Chondrocyte (in vitro differentiated cells): ENCODE data around the gene COMMD4. TPM values are rescaled to one million over a fixed set of nuclear protein-coding genes. Genes with fewer than 3 reads are reported as not detected.
A peak's percentile ranks its signal among the peaks of the same experiment; 100 is the strongest.
"Not testable (repeated sequence)": the region's sequence is repeated elsewhere in the genome, so short reads cannot be mapped to it uniquely, and the experiment has no call there.

ENCODE experiments used
- DNase-seq: peaks from one replicate; pipeline ENCODE4 v3.0.0; 2021; ENCODE audit warnings: mixed read lengths, low spot score
- H3K27ac Mint-ChIP-seq: one replicate; pipeline ENCODE4 v1.8.0; 2021; ENCODE audit warnings: mild to moderate bottlenecking, moderate library complexity, mixed read lengths; ENCODE audit not compliant: unreplicated experiment
- H3K27me3 Mint-ChIP-seq: 2 replicates; pipeline ENCODE4 v1.8.0; 2021; ENCODE audit warnings: low read depth, mixed read lengths
- H3K36me3 Mint-ChIP-seq: 2 replicates; pipeline ENCODE4 v1.8.0; 2021; ENCODE audit warnings: low read depth, mixed read lengths
- H3K4me1 Mint-ChIP-seq: 2 replicates; pipeline ENCODE4 v1.8.0; 2021; ENCODE audit warnings: low read depth, mild to moderate bottlenecking, mixed read lengths
- H3K4me3 Mint-ChIP-seq: one replicate; pipeline ENCODE4 v1.8.0; 2021; ENCODE audit warnings: mild to moderate bottlenecking, moderate library complexity, mixed read lengths; ENCODE audit not compliant: unreplicated experiment
- H3K9me3 Mint-ChIP-seq: 2 replicates; pipeline ENCODE4 v1.8.0; 2021; ENCODE audit warnings: low read depth, mixed read lengths
- total RNA-seq: library from RNA; stranded (reverse); gene quantifications from 3 replicates; pipeline ENCODE4 v1.2.1, GENCODE V29; 2021
- TF ChIP-seq, protein P1 (sequence below): fragments of 200-600 bp; sonication (generic); IDR thresholded peaks from 2 replicates; pipeline ENCODE4 v1.5.0; 2021; ENCODE audit warnings: antibody characterized with exemption, mild to moderate bottlenecking, moderate library complexity

Gene COMMD4
- total RNA-seq, 1 donor from 2014 or later = 69.8 TPM

DNA sequence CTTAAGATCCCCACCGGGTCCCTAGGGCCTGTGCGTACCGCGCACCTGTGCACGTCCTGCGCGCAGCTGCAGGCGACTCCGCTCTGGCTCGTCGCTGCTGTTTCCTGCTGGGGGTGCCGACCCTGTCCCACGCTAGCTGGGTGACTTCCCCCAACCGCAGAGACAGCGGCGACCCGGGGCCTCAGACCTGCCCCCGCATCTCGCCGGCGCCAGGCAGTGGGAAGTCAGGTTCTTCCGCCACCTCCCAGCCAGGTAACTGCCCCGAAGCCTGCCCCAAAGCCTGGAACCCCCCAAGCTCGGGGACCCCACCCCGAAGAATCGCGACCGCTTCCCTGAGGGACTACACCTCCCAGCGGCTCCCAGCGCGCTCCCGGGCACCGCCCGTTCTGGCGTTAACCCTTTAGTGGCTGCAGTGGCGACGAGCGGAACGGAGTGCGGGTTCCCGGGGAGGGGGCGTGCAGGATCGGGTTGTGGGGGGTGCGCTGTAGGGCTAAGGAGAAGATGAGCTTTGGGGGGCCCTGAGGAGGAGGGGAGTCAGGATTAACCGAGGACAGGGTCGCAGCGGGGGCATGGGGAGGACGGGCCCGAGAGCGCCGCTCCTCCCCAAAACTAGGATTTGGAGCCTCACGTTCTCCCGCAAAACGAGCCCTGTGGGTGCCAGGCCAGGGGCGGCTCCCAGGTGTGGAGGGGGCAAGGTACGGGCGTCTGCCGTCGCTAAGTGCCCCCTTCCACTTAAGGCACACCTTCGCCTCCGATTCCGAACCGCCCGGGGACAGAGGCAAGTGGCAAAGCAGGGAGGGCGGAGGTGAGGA is 11.6 kb downstream of the COMMD4 start:
- TF ChIP-seq, protein P1, sequence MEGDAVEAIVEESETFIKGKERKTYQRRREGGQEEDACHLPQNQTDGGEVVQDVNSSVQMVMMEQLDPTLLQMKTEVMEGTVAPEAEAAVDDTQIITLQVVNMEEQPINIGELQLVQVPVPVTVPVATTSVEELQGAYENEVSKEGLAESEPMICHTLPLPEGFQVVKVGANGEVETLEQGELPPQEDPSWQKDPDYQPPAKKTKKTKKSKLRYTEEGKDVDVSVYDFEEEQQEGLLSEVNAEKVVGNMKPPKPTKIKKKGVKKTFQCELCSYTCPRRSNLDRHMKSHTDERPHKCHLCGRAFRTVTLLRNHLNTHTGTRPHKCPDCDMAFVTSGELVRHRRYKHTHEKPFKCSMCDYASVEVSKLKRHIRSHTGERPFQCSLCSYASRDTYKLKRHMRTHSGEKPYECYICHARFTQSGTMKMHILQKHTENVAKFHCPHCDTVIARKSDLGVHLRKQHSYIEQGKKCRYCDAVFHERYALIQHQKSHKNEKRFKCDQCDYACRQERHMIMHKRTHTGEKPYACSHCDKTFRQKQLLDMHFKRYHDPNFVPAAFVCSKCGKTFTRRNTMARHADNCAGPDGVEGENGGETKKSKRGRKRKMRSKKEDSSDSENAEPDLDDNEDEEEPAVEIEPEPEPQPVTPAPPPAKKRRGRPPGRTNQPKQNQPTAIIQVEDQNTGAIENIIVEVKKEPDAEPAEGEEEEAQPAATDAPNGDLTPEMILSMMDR = peak; percentile 10
- Mint-ChIP-seq H3K27ac (no peak overlapping the region), H3K27me3 (no peaks in the 10 kb centered on the region), H3K36me3 (no peaks in the 10 kb centered on the region), H3K9me3 (no peaks in the 10 kb centered on the region), H3K4me1 (peaks cover 12% of the 10 kb centered on the region), H3K4me3 (peak overlapping the region; percentile 82)
- no peak for DNase-seq

DNA sequence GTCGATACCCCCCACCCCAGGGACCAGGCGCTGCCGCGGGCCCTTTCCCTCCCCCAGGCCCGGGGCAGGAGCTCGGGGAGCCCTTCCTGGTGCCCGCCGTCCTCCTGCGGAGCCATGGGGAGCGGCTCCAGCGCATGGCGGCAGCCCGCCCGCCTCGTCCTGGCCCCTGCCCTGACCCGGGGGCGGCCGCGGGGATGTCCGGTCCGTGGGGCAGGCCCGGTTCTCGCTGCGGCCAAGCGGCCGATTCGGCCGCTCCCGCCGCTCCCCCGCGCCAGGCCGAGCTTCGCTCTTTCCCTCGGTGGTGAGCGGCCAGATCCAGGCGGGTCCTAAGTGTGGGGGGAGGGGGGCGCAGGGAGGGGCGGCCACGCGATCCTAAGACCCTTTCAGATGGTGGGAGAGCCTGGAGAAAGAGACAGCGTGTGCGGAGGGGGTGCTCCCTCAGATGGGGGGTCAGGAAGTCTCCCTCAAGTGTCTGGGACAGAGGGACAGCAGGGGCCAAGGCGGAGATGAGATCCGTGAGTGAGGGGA is 12.2 kb downstream of the COMMD4 start:
- H3K27ac Mint-ChIP-seq = no peak overlapping the region
- H3K9me3 Mint-ChIP-seq = no peaks in the 10 kb centered on the region
- TF ChIP-seq, protein P1 = no peak
- no peak for DNase-seq
- no peaks in the 10 kb centered on the region for H3K27me3 Mint-ChIP-seq
- H3K4me3 Mint-ChIP-seq = peak overlapping the region; percentile 82
- peaks cover 12% of the 10 kb centered on the region for H3K4me1 Mint-ChIP-seq
- no peaks in the 10 kb centered on the region for H3K36me3 Mint-ChIP-seq

DNA sequence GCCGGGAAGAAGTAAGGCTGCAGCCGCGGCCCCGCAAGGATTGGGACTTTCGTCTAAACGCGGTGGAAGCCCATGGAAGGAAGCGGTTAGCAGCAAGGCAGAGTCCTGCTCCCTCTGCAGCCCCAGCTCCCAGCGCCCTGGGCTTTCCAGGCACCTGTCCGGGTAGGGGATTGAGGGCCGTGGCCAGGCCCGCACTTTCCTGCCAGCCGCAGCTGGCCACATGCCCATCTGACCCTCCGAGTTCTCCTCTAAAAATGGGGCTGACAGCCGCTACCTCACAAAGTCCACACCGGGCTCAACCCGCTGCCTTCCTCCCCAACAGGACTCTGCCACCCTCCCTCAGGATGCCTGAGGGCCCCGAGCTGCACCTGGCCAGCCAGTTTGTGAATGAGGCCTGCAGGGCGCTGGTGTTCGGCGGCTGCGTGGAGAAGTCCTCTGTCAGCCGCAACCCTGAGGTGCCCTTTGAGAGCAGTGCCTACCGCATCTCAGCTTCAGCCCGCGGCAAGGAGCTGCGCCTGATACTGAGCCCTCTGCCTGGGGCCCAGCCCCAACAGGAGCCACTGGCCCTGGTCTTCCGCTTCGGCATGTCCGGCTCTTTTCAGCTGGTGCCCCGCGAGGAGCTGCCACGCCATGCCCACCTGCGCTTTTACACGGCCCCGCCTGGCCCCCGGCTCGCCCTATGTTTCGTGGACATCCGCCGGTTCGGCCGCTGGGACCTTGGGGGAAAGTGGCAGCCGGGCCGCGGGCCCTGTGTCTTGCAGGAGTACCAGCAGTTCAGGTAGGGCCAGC is 12.9 kb downstream of the COMMD4 start:
- Mint-ChIP-seq H3K27ac (no peak overlapping the region), H3K4me3 (peak overlapping the region; percentile 79), H3K4me1 (peaks cover 12% of the 10 kb centered on the region), H3K27me3 (no peaks in the 10 kb centered on the region), H3K9me3 (no peaks in the 10 kb centered on the region), H3K36me3 (no peaks in the 10 kb centered on the region)
- no peak for DNase-seq
- TF ChIP-seq, protein P1 = no peak

DNA sequence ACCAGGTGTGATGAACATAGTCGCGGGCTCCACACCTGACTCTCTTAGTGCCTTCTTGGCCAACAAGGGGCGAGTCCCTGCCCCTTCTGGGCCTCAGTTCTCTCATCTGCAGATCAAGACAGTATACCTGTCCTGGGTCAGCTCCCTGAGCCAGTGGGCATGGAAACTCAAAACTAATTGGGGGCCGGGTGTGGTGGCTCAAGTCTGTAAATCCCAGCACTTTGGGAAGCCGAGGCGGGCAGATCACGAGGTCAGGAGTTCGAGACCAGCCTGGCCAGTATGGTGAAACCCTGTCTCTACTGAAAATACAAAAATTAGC is 13.4 kb downstream of the COMMD4 start:
- H3K27ac Mint-ChIP-seq, H3K36me3 Mint-ChIP-seq, H3K4me3 Mint-ChIP-seq, H3K27me3 Mint-ChIP-seq, DNase-seq, H3K9me3 Mint-ChIP-seq: not testable (repeated sequence)
- peaks cover 12% of the 10 kb centered on the region for H3K4me1 Mint-ChIP-seq

DNA sequence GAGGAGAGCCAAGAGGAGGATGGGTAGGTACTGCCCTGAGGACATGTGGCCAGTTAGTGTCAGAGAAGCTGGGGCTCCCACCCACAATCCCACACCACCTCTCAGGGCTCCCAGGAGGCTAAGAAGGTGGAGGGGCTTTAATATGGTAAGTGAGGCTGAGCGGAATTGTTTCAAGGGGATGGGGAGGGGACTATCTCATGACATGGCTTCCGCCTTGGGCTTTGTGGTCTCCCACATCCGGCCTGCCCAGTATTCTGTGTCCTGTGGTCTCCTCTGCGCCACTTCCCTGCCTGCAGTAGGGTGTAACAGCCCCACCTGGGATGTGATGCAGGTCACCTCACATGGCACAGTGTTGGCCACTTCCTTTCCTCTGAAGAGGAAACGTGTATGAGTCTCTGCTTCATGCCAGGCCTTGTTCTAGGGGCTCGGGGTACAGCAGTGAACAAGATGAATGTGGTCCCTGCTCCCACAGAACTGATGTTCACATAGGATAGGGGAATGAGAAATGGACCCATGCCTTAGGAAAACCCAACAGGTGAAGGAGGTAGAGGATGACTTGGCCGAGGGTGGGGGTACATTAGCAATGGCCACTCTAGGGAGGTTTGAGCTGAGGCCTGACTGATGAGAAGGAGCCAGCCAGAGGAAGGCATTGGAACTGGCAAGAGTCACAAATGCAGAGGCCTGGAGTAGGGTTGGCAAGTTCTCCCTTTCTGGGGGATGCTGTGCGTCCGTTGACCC is 14.2 kb downstream of the COMMD4 start:
- DNase-seq = peak; percentile 26
- H3K36me3 Mint-ChIP-seq = no peaks in the 10 kb centered on the region
- H3K9me3 Mint-ChIP-seq = no peaks in the 10 kb centered on the region
- H3K27me3 Mint-ChIP-seq = no peaks in the 10 kb centered on the region
- H3K4me3 Mint-ChIP-seq = no peak overlapping the region
- peaks cover 12% of the 10 kb centered on the region for H3K4me1 Mint-ChIP-seq
- no peak overlapping the region for H3K27ac Mint-ChIP-seq
- TF ChIP-seq, protein P1 = no peak
